Suprapubic skin (tissue), 4 donors: ENCODE data around the gene ZCCHC24. TPM values are rescaled to one million over a fixed set of nuclear protein-coding genes. Genes with fewer than 3 reads are reported as not detected.
A peak's percentile ranks its signal among the peaks of the same experiment; 100 is the strongest.

Experiments
- DNase-seq, 2 donors: peaks; one replicate each; pipeline ENCODE4 v3.0.0-alpha.2; 2019; ENCODE audit warnings: low spot score in 2 of 2
- H3K27ac ChIP-seq: fragments of 200-600 bp; sonication (generic); one replicate; pipeline ENCODE4 v1.5.1; 2019
- H3K27me3 ChIP-seq: fragments of 200-600 bp; sonication (generic); one replicate; pipeline ENCODE4 v1.5.1; 2019
- H3K36me3 ChIP-seq: fragments of 200-600 bp; sonication (generic); one replicate; pipeline ENCODE4 v1.5.1; 2019
- H3K4me1 ChIP-seq: fragments of 200-600 bp; sonication (generic); one replicate; pipeline ENCODE4 v1.5.1; 2019
- H3K4me3 ChIP-seq: fragments of 200-600 bp; sonication (generic); one replicate; pipeline ENCODE4 v1.5.1; 2019; ENCODE audit warnings: mild to moderate bottlenecking
- H3K9me3 ChIP-seq: fragments of 200-600 bp; sonication (generic); one replicate; pipeline ENCODE4 v1.5.1; 2019
- EP300 ChIP-seq: sonication (generic); formaldehyde crosslinking; IDR thresholded peaks from one replicate; pipeline ENCODE4 v1.6.1; 2017; ENCODE audit warnings: antibody characterized with exemption
- POLR2A ChIP-seq, 2 donors: fragments of 450-650 bp; IDR thresholded peaks; one replicate each; pipeline ENCODE4 v1.6.1; 2017; ENCODE audit warnings: antibody characterized with exemption in 2 of 2, mild to moderate bottlenecking in 2 of 2, moderate library complexity in 2 of 2
- POLR2AphosphoS5 ChIP-seq, 3 donors: sonication (generic); formaldehyde crosslinking; IDR thresholded peaks; one replicate each; pipeline ENCODE4 v1.6.1; 2017; ENCODE audit warnings: antibody characterized with exemption in 3 of 3
- WGBS: methylation state at CpG from one replicate; pipeline ENCODE4 v1.1.5; 2018; 5-methylcytosine and 5-hydroxymethylcytosine counted together
- total RNA-seq, 4 donors: library from RNA; depleted of rRNA; stranded (reverse); fragments of >200 nt; gene quantifications; one replicate each; pipeline ENCODE4 v1.1.0, GENCODE V29; 2016
- TF ChIP-seq, protein P1 (sequence below), 2 donors: fragments of 200-600 bp in 1 of 2; fragments of 450-650 bp in 1 of 2; sonication (generic) in 1 of 2; IDR thresholded peaks; one replicate each; pipeline ENCODE4 v1.5.1; 2016 to 2019; ENCODE audit warnings: antibody characterized with exemption in 2 of 2, mild to moderate bottlenecking in 1 of 2, moderate library complexity in 1 of 2

Gene ZCCHC24
- total RNA-seq, 4 donors from 2014 or later: 8.9 to 17.3 (median 12.8) TPM

DNA sequence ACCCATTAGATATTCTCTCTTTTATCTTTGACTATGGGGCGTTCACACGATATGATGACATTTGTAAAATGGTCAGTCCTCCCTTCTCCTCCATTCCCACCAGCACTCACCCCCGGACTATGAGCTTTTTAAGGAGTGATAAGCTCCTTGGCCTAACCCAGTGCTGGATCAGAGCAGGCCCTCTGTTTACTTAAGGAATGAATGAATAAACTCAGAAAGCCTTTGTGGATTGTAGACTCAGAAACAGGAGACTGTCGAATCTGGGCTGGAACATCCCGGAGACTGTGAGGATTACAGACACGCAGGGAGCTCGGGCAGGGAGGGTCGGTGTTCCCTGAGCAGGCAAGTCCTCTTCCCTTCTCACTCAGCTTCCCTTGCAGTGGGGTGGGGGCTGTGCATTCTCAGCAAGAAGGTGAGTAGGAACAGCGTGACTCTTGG lies 6.8 kb upstream of the ZCCHC24 start:
- Histone ChIP-seq H3K4me1 (peaks cover 17% of the 10 kb centered on the region), H3K27ac (no peak overlapping the region), H3K27me3 (no peaks in the 10 kb centered on the region), H3K4me3 (no peak overlapping the region), H3K9me3 (no peaks in the 10 kb centered on the region), H3K36me3 (no peaks in the 10 kb centered on the region)
- no peak for DNase-seq
- no peak for TF ChIP-seq EP300
- TF ChIP-seq, protein P1, sequence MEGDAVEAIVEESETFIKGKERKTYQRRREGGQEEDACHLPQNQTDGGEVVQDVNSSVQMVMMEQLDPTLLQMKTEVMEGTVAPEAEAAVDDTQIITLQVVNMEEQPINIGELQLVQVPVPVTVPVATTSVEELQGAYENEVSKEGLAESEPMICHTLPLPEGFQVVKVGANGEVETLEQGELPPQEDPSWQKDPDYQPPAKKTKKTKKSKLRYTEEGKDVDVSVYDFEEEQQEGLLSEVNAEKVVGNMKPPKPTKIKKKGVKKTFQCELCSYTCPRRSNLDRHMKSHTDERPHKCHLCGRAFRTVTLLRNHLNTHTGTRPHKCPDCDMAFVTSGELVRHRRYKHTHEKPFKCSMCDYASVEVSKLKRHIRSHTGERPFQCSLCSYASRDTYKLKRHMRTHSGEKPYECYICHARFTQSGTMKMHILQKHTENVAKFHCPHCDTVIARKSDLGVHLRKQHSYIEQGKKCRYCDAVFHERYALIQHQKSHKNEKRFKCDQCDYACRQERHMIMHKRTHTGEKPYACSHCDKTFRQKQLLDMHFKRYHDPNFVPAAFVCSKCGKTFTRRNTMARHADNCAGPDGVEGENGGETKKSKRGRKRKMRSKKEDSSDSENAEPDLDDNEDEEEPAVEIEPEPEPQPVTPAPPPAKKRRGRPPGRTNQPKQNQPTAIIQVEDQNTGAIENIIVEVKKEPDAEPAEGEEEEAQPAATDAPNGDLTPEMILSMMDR (IDR thresholded peaks at IDR 0.05): no peak
- no peak for TF ChIP-seq POLR2A (IDR thresholded peaks at IDR 0.05)
- no peak for TF ChIP-seq POLR2AphosphoS5 (IDR thresholded peaks at IDR 0.05)
- WGBS: 80% methylated on average over 9 of the region's 9 CpGs

DNA sequence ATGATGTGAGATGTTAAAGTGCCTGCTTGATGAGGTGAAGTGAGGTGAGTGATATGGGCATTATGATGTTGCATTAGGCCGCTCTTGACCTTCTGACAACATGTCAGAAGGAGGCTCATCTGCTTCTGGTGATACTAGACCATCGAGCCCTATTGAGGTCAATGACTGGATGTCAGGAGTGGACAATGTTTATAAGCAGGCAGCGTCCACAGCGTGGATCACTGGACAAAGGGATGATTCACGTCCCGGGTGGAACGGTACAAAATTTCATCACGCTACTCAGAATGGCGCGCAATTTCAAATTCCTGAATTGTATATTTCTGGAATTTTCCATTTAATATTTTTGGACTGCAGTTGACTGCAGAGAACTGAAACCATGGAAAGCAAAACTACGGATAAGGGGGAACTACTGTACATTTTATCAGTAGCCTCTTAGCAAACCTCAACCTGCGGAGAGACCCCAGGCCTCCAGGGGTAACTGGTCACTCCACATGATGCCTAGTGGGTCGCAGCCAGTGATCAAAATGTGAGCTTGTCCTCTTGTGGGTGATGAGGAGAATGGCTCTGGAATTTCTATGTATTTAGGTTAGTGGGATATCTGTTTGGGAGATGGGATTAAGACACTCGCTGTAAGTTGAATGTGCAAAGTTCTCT lies 5.7 kb upstream of the ZCCHC24 start:
- H3K4me3 ChIP-seq: no peak overlapping the region
- TF ChIP-seq, protein P1 (IDR thresholded peaks at IDR 0.05): no peak
- TF ChIP-seq EP300: no peak
- no peak for TF ChIP-seq POLR2AphosphoS5 (IDR thresholded peaks at IDR 0.05)
- TF ChIP-seq POLR2A (IDR thresholded peaks at IDR 0.05): no peak
- no peak overlapping the region for H3K27ac ChIP-seq
- H3K36me3 ChIP-seq: no peaks in the 10 kb centered on the region
- H3K9me3 ChIP-seq: no peaks in the 10 kb centered on the region
- peaks cover 22% of the 10 kb centered on the region for H3K4me1 ChIP-seq
- no peaks in the 10 kb centered on the region for H3K27me3 ChIP-seq
- 95% methylated on average over 14 of the region's 14 CpGs for WGBS
- DNase-seq: no peak

DNA sequence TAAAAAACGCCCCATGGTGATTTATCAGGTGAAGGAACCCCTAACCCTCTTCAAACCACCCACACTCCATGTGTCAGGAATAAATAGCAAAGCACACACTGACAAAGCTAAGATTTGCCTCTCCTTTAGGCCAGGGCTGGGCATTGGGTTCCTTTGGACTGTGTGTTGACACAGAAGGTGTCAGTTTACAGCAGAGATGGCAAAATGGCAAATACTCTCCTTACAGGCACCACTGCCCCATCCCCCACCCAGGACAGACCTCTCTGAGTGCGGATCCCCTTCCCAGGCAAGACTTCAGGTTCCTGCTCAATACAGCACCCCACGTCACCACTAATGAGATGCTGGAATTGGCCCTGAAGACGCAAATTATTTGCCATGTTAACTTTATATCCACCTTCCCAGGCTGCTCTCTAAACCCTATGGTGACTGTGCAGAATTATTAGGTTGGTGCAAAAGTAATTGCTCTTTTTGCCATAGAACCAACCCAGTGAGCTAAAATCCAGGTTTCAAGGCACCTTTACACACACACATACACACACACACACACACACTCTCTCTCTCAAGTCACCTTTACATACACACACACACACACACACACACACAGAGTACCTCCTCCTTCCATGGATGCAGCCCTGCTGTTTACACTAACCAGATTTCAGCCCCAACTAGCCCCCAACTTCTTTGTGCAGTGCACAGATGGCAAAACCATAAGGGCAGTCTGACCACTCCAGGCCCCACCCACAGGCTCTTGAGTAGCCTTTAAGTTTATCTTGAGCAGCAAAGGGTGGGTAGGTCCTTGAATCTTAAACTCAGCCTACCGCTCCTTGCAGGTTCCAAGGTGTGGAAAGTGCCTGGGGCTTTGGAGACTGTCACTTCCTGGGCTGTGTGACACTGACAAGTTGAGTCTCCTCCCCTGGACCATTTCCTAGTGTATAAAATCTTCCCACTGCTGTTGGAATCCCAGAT lies 4.0 kb upstream of the ZCCHC24 start:
- TF ChIP-seq POLR2AphosphoS5 (IDR thresholded peaks at IDR 0.05) (no peak), EP300 (no peak), POLR2A (IDR thresholded peaks at IDR 0.05) (no peak)
- TF ChIP-seq, protein P1 (IDR thresholded peaks at IDR 0.05): no peak
- H3K36me3 ChIP-seq: no peaks in the 10 kb centered on the region
- H3K27ac ChIP-seq: no peak overlapping the region
- WGBS: 70% methylated on average over 5 of the region's 5 CpGs
- peaks cover 28% of the 10 kb centered on the region for H3K4me1 ChIP-seq
- H3K27me3 ChIP-seq: no peaks in the 10 kb centered on the region
- H3K9me3 ChIP-seq: no peaks in the 10 kb centered on the region
- no peak overlapping the region for H3K4me3 ChIP-seq
- DNase-seq: peak in 1 of 2 donors; percentile 61

DNA sequence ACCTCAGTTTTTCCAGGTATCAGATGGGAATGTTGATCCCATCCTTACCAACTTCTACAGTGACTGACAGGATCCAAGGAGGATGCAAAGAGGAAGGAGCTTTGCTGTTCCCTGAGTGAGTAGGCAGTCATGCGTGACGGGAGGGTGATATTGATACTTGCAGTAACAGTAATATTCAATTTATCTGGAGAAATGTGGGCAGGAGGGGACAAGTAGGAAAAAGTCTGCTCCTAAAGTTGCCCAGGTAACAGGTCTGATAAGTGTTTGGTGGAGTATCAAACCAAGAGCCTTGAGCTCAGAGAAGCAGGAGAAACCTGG lies 3.3 kb upstream of the ZCCHC24 start:
- DNase-seq: no peak
- peaks cover 28% of the 10 kb centered on the region for H3K4me1 ChIP-seq
- H3K4me3 ChIP-seq: no peak overlapping the region
- WGBS: 100% methylated on average over 2 of the region's 2 CpGs
- H3K27me3 ChIP-seq: no peaks in the 10 kb centered on the region
- no peaks in the 10 kb centered on the region for H3K9me3 ChIP-seq
- no peak overlapping the region for H3K27ac ChIP-seq
- no peaks in the 10 kb centered on the region for H3K36me3 ChIP-seq
- TF ChIP-seq POLR2AphosphoS5 (IDR thresholded peaks at IDR 0.05) (no peak), POLR2A (IDR thresholded peaks at IDR 0.05) (no peak), EP300 (no peak)
- TF ChIP-seq, protein P1 (IDR thresholded peaks at IDR 0.05): no peak
